ENCODE measurements around the gene GDPD4. TPM values are rescaled to one million over a fixed set of nuclear protein-coding genes. Genes with fewer than 3 reads are reported as not detected.

The GDPD4 gene
- total RNA-seq, 1 experiment from 2014 or later, result not detected

- TF ChIP-seq CTCF (conservative IDR thresholded peaks at IDR 0.05; ENCODE audit: low read depth, low read length) (no peak), EZH2 (IDR thresholded peaks at IDR 0.05; ENCODE audit: borderline replicate concordance, low read depth, low read length, poor library complexity, severe bottlenecking) (no peak)
- DNase-seq (ENCODE audit: low spot score), result no peak
- Histone ChIP-seq H3K27ac (ENCODE audit: low read depth, low read length, poor library complexity, severe bottlenecking) (no peak overlapping the region), H3K27me3 (replicated peaks; ENCODE audit: insufficient read depth, low read depth, low read length, poor library complexity) (no peaks in the 10 kb centered on the region), H3K9me3 (ENCODE audit: low read depth, low read length, poor library complexity, severe bottlenecking) (no peaks in the 10 kb centered on the region), H3K36me3 (ENCODE audit: insufficient read depth, low read length, poor library complexity, severe bottlenecking) (no peaks in the 10 kb centered on the region), H3K4me1 (ENCODE audit: insufficient read depth, low read length, poor library complexity, severe bottlenecking) (no peaks in the 10 kb centered on the region), H3K4me3 (ENCODE audit: low read depth, low read length, poor library complexity, severe bottlenecking) (no peak overlapping the region)
- BruUV-seq (replicated peaks), result no TSS peak
- intact Hi-C loops (cut with micrococcal nuclease; ENCODE audit: unreplicated experiment), result no loop called here
- ChIA-PET CTCF (no interaction called here), POLR2A (ENCODE audit: low non-redundant PET) (interaction anchor here (0.6 kb wide), 1 partner anchor 92 kb away, joined by 4 read pairs; no protein-coding TSS in a partner anchor)
These were observed 121.8 kb downstream of the GDPD4 start for GRCh38 chr11:77179681-77180080.

- Histone ChIP-seq H3K27me3 (replicated peaks; ENCODE audit: insufficient read depth, low read depth, low read length, poor library complexity) (no peaks in the 10 kb centered on the region), H3K36me3 (ENCODE audit: insufficient read depth, low read length, poor library complexity, severe bottlenecking) (no peaks in the 10 kb centered on the region), H3K9me3 (ENCODE audit: low read depth, low read length, poor library complexity, severe bottlenecking) (no peaks in the 10 kb centered on the region), H3K4me3 (ENCODE audit: low read depth, low read length, poor library complexity, severe bottlenecking) (no peak overlapping the region), H3K27ac (ENCODE audit: low read depth, low read length, poor library complexity, severe bottlenecking) (no peak overlapping the region), H3K4me1 (ENCODE audit: insufficient read depth, low read length, poor library complexity, severe bottlenecking) (no peaks in the 10 kb centered on the region)
- no peak for DNase-seq (ENCODE audit: low spot score)
- intact Hi-C loops (cut with micrococcal nuclease; ENCODE audit: unreplicated experiment), result no loop called here
- BruUV-seq (replicated peaks), result no TSS peak
- ChIA-PET CTCF (no interaction called here), POLR2A (ENCODE audit: low non-redundant PET) (no interaction called here)
- TF ChIP-seq CTCF (conservative IDR thresholded peaks at IDR 0.05; ENCODE audit: low read depth, low read length) (no peak), EZH2 (IDR thresholded peaks at IDR 0.05; ENCODE audit: borderline replicate concordance, low read depth, low read length, poor library complexity, severe bottlenecking) (no peak)
These were observed 122.4 kb downstream of the GDPD4 start for GRCh38 chr11:77179048-77179447.

GRCh38 chr11:77178150-77178549 is 123.3 kb downstream of the GDPD4 start:
- BruUV-seq (replicated peaks), result no TSS peak
- TF ChIP-seq EZH2 (IDR thresholded peaks at IDR 0.05; ENCODE audit: borderline replicate concordance, low read depth, low read length, poor library complexity, severe bottlenecking), result no peak
- TF ChIP-seq CTCF (conservative IDR thresholded peaks at IDR 0.05; ENCODE audit: low read depth, low read length), result no peak
- Histone ChIP-seq H3K9me3 (ENCODE audit: low read depth, low read length, poor library complexity, severe bottlenecking) (no peaks in the 10 kb centered on the region), H3K27ac (ENCODE audit: low read depth, low read length, poor library complexity, severe bottlenecking) (no peak overlapping the region), H3K27me3 (replicated peaks; ENCODE audit: insufficient read depth, low read depth, low read length, poor library complexity) (no peaks in the 10 kb centered on the region), H3K4me1 (ENCODE audit: insufficient read depth, low read length, poor library complexity, severe bottlenecking) (no peaks in the 10 kb centered on the region), H3K4me3 (ENCODE audit: low read depth, low read length, poor library complexity, severe bottlenecking) (no peak overlapping the region), H3K36me3 (ENCODE audit: insufficient read depth, low read length, poor library complexity, severe bottlenecking) (no peaks in the 10 kb centered on the region)
- ChIA-PET POLR2A (ENCODE audit: low non-redundant PET) (no interaction called here), CTCF (no interaction called here)
- no peak for DNase-seq (ENCODE audit: low spot score)
- intact Hi-C loops (cut with micrococcal nuclease; ENCODE audit: unreplicated experiment), result no loop called here
